B cell (primary cell): ENCODE measurements around the gene PALB2.

Source experiments
- EZH2 ChIP-seq: IDR thresholded peaks from 2 replicates; pipeline ENCODE4 v1.6.1; 2012; ENCODE audit warnings: borderline replicate concordance, low read depth, mild to moderate bottlenecking, moderate library complexity, low read length; ENCODE audit not compliant: insufficient read depth, poor library complexity, severe bottlenecking
- TF ChIP-seq, protein P1 (sequence below): fragments of 200-600 bp; IDR thresholded peaks from one replicate; pipeline ENCODE4 v1.8.0; 2022; ENCODE audit warnings: antibody characterized with exemption, mild to moderate bottlenecking

- TF ChIP-seq, protein P1, sequence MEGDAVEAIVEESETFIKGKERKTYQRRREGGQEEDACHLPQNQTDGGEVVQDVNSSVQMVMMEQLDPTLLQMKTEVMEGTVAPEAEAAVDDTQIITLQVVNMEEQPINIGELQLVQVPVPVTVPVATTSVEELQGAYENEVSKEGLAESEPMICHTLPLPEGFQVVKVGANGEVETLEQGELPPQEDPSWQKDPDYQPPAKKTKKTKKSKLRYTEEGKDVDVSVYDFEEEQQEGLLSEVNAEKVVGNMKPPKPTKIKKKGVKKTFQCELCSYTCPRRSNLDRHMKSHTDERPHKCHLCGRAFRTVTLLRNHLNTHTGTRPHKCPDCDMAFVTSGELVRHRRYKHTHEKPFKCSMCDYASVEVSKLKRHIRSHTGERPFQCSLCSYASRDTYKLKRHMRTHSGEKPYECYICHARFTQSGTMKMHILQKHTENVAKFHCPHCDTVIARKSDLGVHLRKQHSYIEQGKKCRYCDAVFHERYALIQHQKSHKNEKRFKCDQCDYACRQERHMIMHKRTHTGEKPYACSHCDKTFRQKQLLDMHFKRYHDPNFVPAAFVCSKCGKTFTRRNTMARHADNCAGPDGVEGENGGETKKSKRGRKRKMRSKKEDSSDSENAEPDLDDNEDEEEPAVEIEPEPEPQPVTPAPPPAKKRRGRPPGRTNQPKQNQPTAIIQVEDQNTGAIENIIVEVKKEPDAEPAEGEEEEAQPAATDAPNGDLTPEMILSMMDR, result no peak
- no peak for TF ChIP-seq EZH2
Observed at GRCh38 chr16:23566724-23567123, 74.4 kb downstream of the PALB2 start.
